HG02973 (cell line): ENCODE results near the gene BEST1.

ENCODE experiments used
- ATAC-seq: cut with Tn5 transposase; IDR thresholded peaks from one replicate; pipeline ENCODE4 v1.9.1; 2021; ENCODE audit warnings: moderate library complexity; ENCODE audit not compliant: unreplicated experiment

Gene BEST1

GRCh38 chr11:61914471-61915171, 35.5 kb upstream of the BEST1 start:
- ATAC-seq: no peak

GRCh38 chr11:61916737-61917333, 33.3 kb upstream of the BEST1 start:
- ATAC-seq: no peak

GRCh38 chr11:61917334-61918109, 32.6 kb upstream of the BEST1 start, which contains the start of gene RAB3IL1:
RAB3IL1 (minus strand) TSS chr11:61917566; CDS start chr11:61917367, 199 bp downstream.
- ATAC-seq: no peak

- ATAC-seq: no peak
These were observed 31.8 kb upstream of the BEST1 start for GRCh38 chr11:61918251-61918937.

GRCh38 chr11:61918938-61919704, 31.0 kb upstream of the BEST1 start:
- no peak for ATAC-seq

GRCh38 chr11:61919705-61920631, 30.2 kb upstream of the BEST1 start:
- ATAC-seq: no peak

- no peak for ATAC-seq
These were observed 28.7 kb upstream of the BEST1 start for GRCh38 chr11:61921446-61921845.

GRCh38 chr11:61922539-61922938, 27.6 kb upstream of the BEST1 start:
- no peak for ATAC-seq

- no peak for ATAC-seq
These were observed 26.7 kb upstream of the BEST1 start for GRCh38 chr11:61923166-61924063.

GRCh38 chr11:61924064-61924455, 26.1 kb upstream of the BEST1 start:
- ATAC-seq: no peak

- no peak for ATAC-seq
These were observed 24.4 kb upstream of the BEST1 start for GRCh38 chr11:61925736-61926135.

- no peak for ATAC-seq
These were observed 23.9 kb upstream of the BEST1 start for GRCh38 chr11:61926235-61926634.

GRCh38 chr11:61927501-61927900, 22.6 kb upstream of the BEST1 start:
- no peak for ATAC-seq

GRCh38 chr11:61928606-61929005, 21.5 kb upstream of the BEST1 start:
- ATAC-seq: no peak

- ATAC-seq: no peak
These were observed 19.2 kb upstream of the BEST1 start for GRCh38 chr11:61930933-61931332.

- no peak for ATAC-seq
These were observed 14.3 kb upstream of the BEST1 start for GRCh38 chr11:61935861-61936260.

GRCh38 chr11:61940466-61940865, 9.7 kb upstream of the BEST1 start:
- ATAC-seq: no peak

- no peak for ATAC-seq
These were observed 5.0 kb upstream of the BEST1 start for GRCh38 chr11:61945191-61945590.

GRCh38 chr11:61946894-61947293, 3.3 kb upstream of the BEST1 start:
- ATAC-seq: no peak
